ENCODE results near the gene UBA52.
"Not testable (repeated sequence)": the region's sequence is repeated elsewhere in the genome, so short reads cannot be mapped to it uniquely, and the experiment has no call there.

The UBA52 gene

DNA sequence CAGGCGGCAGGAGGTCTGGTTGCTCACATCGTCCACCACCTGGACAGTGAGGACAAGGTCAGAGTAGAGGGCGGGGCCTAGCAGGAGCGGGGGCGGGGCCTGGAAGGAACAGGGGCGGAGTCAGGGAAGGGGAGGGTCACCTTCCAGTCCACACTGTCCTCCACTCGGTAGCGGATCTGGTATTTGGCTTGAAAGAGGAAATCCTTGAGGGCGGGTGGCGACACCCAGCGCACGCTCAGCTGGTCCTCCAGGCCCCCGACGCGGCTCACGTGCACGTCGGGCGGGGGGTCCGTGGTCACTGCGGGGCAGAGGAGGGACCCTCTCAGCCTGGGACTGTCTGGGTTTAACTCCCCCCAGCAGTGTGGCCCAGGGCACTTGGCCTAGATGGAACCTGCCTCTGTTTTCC is 25.1 kb downstream of the UBA52 start:
- no peaks in the 10 kb centered on the region for H3F3A ChIP-seq (ENCODE audit: insufficient read depth)
- H2AFZ ChIP-seq (ENCODE audit: low read depth, low read length, severe bottlenecking) = no peak overlapping the region
- no peaks in the 10 kb centered on the region for H3K27me3 ChIP-seq (ENCODE audit: low read length)
- no peaks in the 10 kb centered on the region for H3K9me2 ChIP-seq (replicated peaks; ENCODE audit: insufficient read depth, low read length)
- no peaks in the 10 kb centered on the region for H3K79me2 ChIP-seq (ENCODE audit: insufficient read depth, low read length)
- no peak overlapping the region for H3K4me2 ChIP-seq (ENCODE audit: low read depth, low read length, poor library complexity, severe bottlenecking)
- no peak overlapping the region for H3K9ac ChIP-seq (ENCODE audit: low read length)
- no peak for TF ChIP-seq EZH2phosphoT487 (conservative IDR thresholded peaks at IDR 0.05; ENCODE audit: low read length)
- no peak for TF ChIP-seq CTCF (IDR thresholded peaks at IDR 0.05; ENCODE audit: insufficient read depth, low read length, poor library complexity, severe bottlenecking)
- H4K20me1 ChIP-seq (ENCODE audit: low read depth, low read length) = no peaks in the 10 kb centered on the region
- no peak overlapping the region for H3K4me3 ChIP-seq (ENCODE audit: insufficient read depth, low read length, poor library complexity, severe bottlenecking)
- H3K27ac ChIP-seq (ENCODE audit: low read depth, low read length) = no peak overlapping the region
- H3K9me3 ChIP-seq (ENCODE audit: insufficient read depth, low read length) = no peaks in the 10 kb centered on the region
- H3K36me3 ChIP-seq (ENCODE audit: low read length) = no peaks in the 10 kb centered on the region

DNA sequence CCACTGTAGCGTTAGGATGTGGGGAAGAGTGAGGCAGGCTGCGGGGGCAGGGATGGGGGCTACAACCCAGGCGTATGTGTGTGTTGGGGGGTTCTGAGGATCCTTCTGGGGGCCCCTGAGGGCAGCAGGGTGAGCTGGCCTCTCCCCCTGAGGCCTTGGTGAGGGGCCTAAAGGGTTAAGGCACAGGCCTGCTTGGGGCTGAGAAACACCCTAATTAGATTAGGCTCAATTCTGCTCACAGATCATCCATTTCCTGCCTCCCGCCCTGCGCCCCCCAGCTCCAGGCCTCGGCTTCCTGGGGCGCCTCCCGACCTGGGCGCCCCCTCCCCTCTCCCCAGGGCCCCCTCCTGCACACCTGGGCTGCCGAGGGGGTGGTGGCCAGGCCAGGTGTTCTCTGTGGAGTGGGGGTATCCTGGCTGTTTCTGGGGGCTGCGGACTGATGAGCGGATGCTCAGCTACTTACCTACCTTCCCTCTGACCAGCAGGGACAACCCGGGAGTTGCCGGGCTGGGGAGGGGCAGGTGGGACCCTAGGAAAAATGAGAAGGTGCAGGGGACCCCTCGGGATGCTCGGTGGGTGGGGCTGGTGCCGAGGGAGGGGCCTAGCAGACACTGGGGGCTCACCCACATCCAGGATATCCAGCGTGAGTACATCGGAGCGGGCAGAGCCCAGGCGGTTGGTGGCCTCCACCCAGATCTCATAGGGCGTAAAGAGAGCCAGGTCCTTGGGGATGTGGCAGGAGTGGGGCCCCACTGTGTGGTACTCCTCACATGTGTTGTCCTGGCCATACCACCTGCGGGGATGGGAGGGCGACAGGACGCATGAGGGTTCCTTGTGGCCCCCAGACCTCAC is 26.4 kb downstream of the UBA52 start:
- Histone ChIP-seq H3K36me3 (ENCODE audit: low read length) (no peaks in the 10 kb centered on the region), H3K79me2 (ENCODE audit: insufficient read depth, low read length) (no peaks in the 10 kb centered on the region), H3K9me2 (replicated peaks; ENCODE audit: insufficient read depth, low read length) (no peaks in the 10 kb centered on the region), H2AFZ (ENCODE audit: low read depth, low read length, severe bottlenecking) (no peak overlapping the region), H3F3A (ENCODE audit: insufficient read depth) (no peaks in the 10 kb centered on the region), H4K20me1 (ENCODE audit: low read depth, low read length) (no peaks in the 10 kb centered on the region), H3K9me3 (ENCODE audit: insufficient read depth, low read length) (no peaks in the 10 kb centered on the region), H3K27me3 (ENCODE audit: low read length) (no peaks in the 10 kb centered on the region), H3K9ac (ENCODE audit: low read length) (no peak overlapping the region), H3K4me2 (ENCODE audit: low read depth, low read length, poor library complexity, severe bottlenecking) (no peak overlapping the region), H3K27ac (ENCODE audit: low read depth, low read length) (no peak overlapping the region), H3K4me3 (ENCODE audit: insufficient read depth, low read length, poor library complexity, severe bottlenecking) (no peak overlapping the region)
- TF ChIP-seq CTCF (IDR thresholded peaks at IDR 0.05; ENCODE audit: insufficient read depth, low read length, poor library complexity, severe bottlenecking) = no peak
- TF ChIP-seq EZH2phosphoT487 (conservative IDR thresholded peaks at IDR 0.05; ENCODE audit: low read length) = no peak

DNA sequence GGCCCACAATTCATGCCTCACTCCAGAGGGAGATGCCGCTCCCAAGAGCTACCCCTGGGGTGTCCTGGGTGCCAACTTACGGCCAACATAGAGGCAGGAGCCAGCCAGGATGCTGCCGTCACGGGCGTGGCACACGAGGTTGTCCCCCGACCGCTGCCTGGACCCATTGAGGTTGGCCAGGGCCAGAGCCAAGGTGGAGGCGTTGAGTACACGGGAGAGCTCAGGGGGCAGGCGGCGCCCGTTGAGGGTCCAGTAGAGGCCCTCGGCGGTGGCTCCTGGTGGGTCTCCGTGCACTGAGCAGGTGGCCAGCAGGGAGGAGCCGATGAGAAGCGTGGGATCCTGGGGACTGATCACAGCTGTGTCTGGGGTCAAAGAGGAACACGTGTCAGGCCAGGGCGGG is 27.8 kb downstream of the UBA52 start:
- Histone ChIP-seq H4K20me1 (ENCODE audit: low read depth, low read length) (no peaks in the 10 kb centered on the region), H3K9me2 (replicated peaks; ENCODE audit: insufficient read depth, low read length) (no peaks in the 10 kb centered on the region)
- TF ChIP-seq CTCF (IDR thresholded peaks at IDR 0.05; ENCODE audit: insufficient read depth, low read length, poor library complexity, severe bottlenecking) = no peak
- no peak for TF ChIP-seq EZH2phosphoT487 (conservative IDR thresholded peaks at IDR 0.05; ENCODE audit: low read length)

DNA sequence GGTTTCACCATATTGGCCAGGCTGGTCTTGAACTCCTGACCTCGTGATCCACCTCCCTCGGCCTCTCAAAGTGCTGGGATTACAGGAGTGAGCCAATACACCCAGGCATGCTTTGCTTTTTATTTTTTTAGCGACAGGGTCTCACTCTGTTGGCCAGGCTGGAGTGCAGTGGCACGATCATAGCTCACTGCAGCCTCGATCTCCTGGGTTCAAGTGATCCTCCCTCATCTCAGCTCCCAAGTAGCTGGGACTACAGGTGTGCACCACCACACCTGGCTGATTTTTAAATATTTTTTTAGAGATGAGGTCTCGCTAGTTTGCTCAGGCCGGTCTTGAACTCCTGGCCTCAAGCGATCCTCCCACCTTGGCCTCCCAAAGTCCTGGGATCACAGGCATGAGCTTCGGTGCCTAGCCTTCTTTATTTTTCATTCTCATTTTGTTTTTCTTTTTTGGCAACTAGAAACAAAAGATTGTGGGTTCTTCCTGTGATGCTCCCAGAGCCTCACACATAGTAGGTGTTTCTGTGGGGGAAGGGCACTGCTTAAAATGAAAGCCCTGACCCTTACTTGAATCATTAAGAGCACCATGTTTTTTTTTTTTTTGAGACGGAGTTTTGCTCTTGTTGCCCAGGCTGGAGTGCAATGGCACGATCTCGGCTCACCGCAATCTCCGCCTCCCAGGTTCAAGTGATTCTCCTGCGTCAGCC is 29.2 kb downstream of the UBA52 start:
- not testable (repeated sequence) for H3F3A ChIP-seq (ENCODE audit: insufficient read depth); H3K27ac ChIP-seq (ENCODE audit: low read depth, low read length); H3K4me2 ChIP-seq (ENCODE audit: low read depth, low read length, poor library complexity, severe bottlenecking); H3K9me3 ChIP-seq (ENCODE audit: insufficient read depth, low read length); H3K4me3 ChIP-seq (ENCODE audit: insufficient read depth, low read length, poor library complexity, severe bottlenecking); H4K20me1 ChIP-seq (ENCODE audit: low read depth, low read length); H3K9me2 ChIP-seq (replicated peaks; ENCODE audit: insufficient read depth, low read length); H3K79me2 ChIP-seq (ENCODE audit: insufficient read depth, low read length); H3K36me3 ChIP-seq (ENCODE audit: low read length); H2AFZ ChIP-seq (ENCODE audit: low read depth, low read length, severe bottlenecking); H3K27me3 ChIP-seq (ENCODE audit: low read length); H3K9ac ChIP-seq (ENCODE audit: low read length)

More for the DNA sequence above, 27.8 kb downstream of the UBA52 start:
- no peak overlapping the region for H3K9ac ChIP-seq (ENCODE audit: low read length)
- no peaks in the 10 kb centered on the region for H3K79me2 ChIP-seq (ENCODE audit: insufficient read depth, low read length)
- no peak overlapping the region for H3K4me3 ChIP-seq (ENCODE audit: insufficient read depth, low read length, poor library complexity, severe bottlenecking)
- H3K36me3 ChIP-seq (ENCODE audit: low read length) = no peaks in the 10 kb centered on the region
- H3F3A ChIP-seq (ENCODE audit: insufficient read depth) = no peaks in the 10 kb centered on the region
- H3K4me2 ChIP-seq (ENCODE audit: low read depth, low read length, poor library complexity, severe bottlenecking) = no peak overlapping the region
- no peaks in the 10 kb centered on the region for H3K27me3 ChIP-seq (ENCODE audit: low read length)
- no peak overlapping the region for H2AFZ ChIP-seq (ENCODE audit: low read depth, low read length, severe bottlenecking)
- no peaks in the 10 kb centered on the region for H3K9me3 ChIP-seq (ENCODE audit: insufficient read depth, low read length)
- no peak overlapping the region for H3K27ac ChIP-seq (ENCODE audit: low read depth, low read length)
